Stimulated activated naive CD8-positive, alpha-beta T cell treated with anti-CD3 and anti-CD28 coated beads, Interleukin-15, Interleukin-2, amounts not matched to agents 100 U/mL and 50 U/mL, for 24 hours (primary cell): ENCODE results near the gene TRNAU1AP.

Experiments
- ATAC-seq: fragments of 150-1000 bp; cut with Tn5 transposase; one replicate; pipeline ENCODE4 v1.10.0; 2021
- DNase-seq: peaks from one replicate; pipeline ENCODE4 v3.0.0; 2021

TRNAU1AP gene

DNA sequence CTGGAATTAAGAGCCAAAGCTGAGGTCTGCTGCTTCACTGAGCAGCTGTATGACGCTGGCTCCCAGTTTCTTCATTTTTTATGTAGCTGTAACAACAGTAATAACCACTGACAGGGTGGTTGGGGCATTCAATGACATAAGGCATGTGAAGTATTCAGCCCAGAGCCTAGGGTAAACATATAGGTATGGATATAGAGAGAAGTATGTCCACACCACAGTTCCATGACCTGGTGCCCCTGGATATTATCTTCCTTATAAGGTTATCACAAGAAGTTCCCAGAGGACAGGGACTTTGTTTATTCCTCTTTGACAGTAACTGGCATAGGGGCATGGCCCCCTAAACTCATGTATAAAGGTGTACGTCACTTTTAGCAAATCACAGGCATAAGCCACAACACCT lies 53.9 kb downstream of the TRNAU1AP start:
- DNase-seq: no peak

DNA sequence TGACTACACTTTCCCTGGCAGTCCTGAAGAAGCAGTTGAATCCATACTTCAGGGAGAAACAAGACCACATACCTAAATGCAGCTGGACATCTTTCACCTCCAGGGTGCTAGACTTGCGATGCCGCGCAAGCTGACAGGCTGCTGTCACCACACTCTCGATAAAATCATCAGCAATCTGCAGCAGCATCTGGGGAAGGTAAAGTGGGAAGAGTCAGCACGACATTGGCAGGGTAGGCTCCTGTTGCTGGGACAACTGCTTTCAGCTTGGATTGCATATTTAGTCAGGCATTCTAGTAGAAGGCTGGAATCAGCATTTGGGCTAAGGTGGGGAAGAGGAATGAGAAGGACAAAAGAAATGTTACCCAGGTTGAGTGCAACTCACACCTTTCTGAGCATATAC lies 60.3 kb downstream of the TRNAU1AP start:
- DNase-seq: no peak
- ATAC-seq: no peak

More for the DNA sequence above, 53.9 kb downstream of the TRNAU1AP start:
- no peak for ATAC-seq
